OCI-LY1 (cell line): ENCODE results near the gene PRDM15.
"Not testable (repeated sequence)": the region's sequence is repeated elsewhere in the genome, so short reads cannot be mapped to it uniquely, and the experiment has no call there.

ENCODE experiments used
- H2AFZ ChIP-seq: fragments of 200-600 bp; sonication (generic), shearing (Covaris generic); 2 replicates; pipeline ENCODE4 v1.6.0; 2014; ENCODE audit warnings: antibody characterized with exemption, mild to moderate bottlenecking, low read length
- H3F3A ChIP-seq: fragments of 200-600 bp; sonication (generic), shearing (Covaris generic); 2 replicates; pipeline ENCODE4 v1.6.0; 2014; ENCODE audit warnings: mild to moderate bottlenecking, antibody characterized with exemption, low read length, moderate library complexity; ENCODE audit not compliant: insufficient read depth
- H3K27ac ChIP-seq: fragments of 200-600 bp; sonication (generic); 2 replicates; pipeline ENCODE4 v1.5.1; 2014; ENCODE audit warnings: low read length, mixed run types, mild to moderate bottlenecking, low read depth; ENCODE audit not compliant: poor library complexity, severe bottlenecking
- H3K27me3 ChIP-seq: fragments of 200-600 bp; sonication (generic); 2 replicates; pipeline ENCODE4 v1.6.0; 2014; ENCODE audit warnings: antibody characterized with exemption, mild to moderate bottlenecking, low read length, moderate library complexity; ENCODE audit not compliant: insufficient read depth
- H3K36me3 ChIP-seq: fragments of 200-600 bp; sonication (generic); 2 replicates; pipeline ENCODE4 v1.6.1; 2014; ENCODE audit warnings: mild to moderate bottlenecking, antibody characterized with exemption, low read length, moderate library complexity, mixed read lengths; ENCODE audit not compliant: insufficient read depth
- H3K4me1 ChIP-seq: fragments of 200-600 bp; sonication (generic); 2 replicates; pipeline ENCODE4 v1.5.1; 2014; ENCODE audit warnings: mild to moderate bottlenecking, low read length, moderate library complexity; ENCODE audit not compliant: insufficient read depth, severe bottlenecking
- H3K4me2 ChIP-seq: fragments of 200-600 bp; sonication (generic), shearing (Covaris generic); 2 replicates; pipeline ENCODE4 v1.6.1; 2014; ENCODE audit warnings: low read length
- H3K4me3 ChIP-seq: fragments of 200-600 bp; sonication (generic); 2 replicates; pipeline ENCODE4 v1.5.1; 2014; ENCODE audit warnings: low read length, low read depth, mild to moderate bottlenecking, mixed read lengths; ENCODE audit not compliant: poor library complexity, severe bottlenecking
- H3K79me2 ChIP-seq: fragments of 200-600 bp; shearing (Covaris generic); 2 replicates; pipeline ENCODE4 v1.6.1; 2016; ENCODE audit warnings: mixed run types, low read length, mixed read lengths; ENCODE audit not compliant: insufficient read depth
- H3K9ac ChIP-seq: fragments of 200-600 bp; sonication (generic), shearing (Covaris generic); 2 replicates; pipeline ENCODE4 v1.6.1; 2014; ENCODE audit warnings: mild to moderate bottlenecking, low read length, mixed read lengths
- H3K9me2 ChIP-seq: fragments of 200-600 bp; sonication (generic), shearing (Covaris generic); 2 replicates; pipeline ENCODE4 v1.6.1; 2014; ENCODE audit warnings: low read depth, mild to moderate bottlenecking, low read length, mixed read lengths
- H3K9me3 ChIP-seq: fragments of 200-600 bp; shearing (Covaris generic); 2 replicates; pipeline ENCODE4 v1.6.1; 2014; ENCODE audit warnings: low read length, mixed read lengths
- H4K20me1 ChIP-seq: fragments of 200-600 bp; sonication (generic), shearing (Covaris generic); 2 replicates; pipeline ENCODE4 v1.6.0; 2016; ENCODE audit warnings: mild to moderate bottlenecking, low read length; ENCODE audit not compliant: insufficient read depth
- CTCF ChIP-seq: fragments of 200-600 bp; sonication (generic), shearing (Covaris generic); IDR thresholded peaks from 2 replicates; pipeline ENCODE4 v1.5.1; 2017; ENCODE audit warnings: mild to moderate bottlenecking, antibody characterized with exemption, low read length, moderate library complexity, mixed read lengths
- EZH2 ChIP-seq: fragments of 200-600 bp; sonication (generic), shearing (Covaris generic); IDR thresholded peaks from 2 replicates; pipeline ENCODE4 v1.8.0; 2017; ENCODE audit warnings: borderline replicate concordance, mixed run types, mild to moderate bottlenecking, antibody characterized with exemption, low read length, moderate library complexity, mixed read lengths

PRDM15 gene

GRCh38 chr21:41786509-41786987 lies 92.6 kb downstream of the PRDM15 start:
- H3K9ac ChIP-seq = no peak overlapping the region
- H2AFZ ChIP-seq = no peak overlapping the region
- TF ChIP-seq CTCF (no peak), EZH2 (no peak)
- no peaks in the 10 kb centered on the region for H4K20me1 ChIP-seq
- H3K4me1 ChIP-seq = no peaks in the 10 kb centered on the region
- no peaks in the 10 kb centered on the region for H3K27me3 ChIP-seq
- no peak overlapping the region for H3K4me3 ChIP-seq
- H3K4me2 ChIP-seq = no peak overlapping the region
- no peak overlapping the region for H3K27ac ChIP-seq
- no peaks in the 10 kb centered on the region for H3K9me3 ChIP-seq
- no peaks in the 10 kb centered on the region for H3K9me2 ChIP-seq
- H3F3A ChIP-seq = no peaks in the 10 kb centered on the region
- no peaks in the 10 kb centered on the region for H3K79me2 ChIP-seq
- no peaks in the 10 kb centered on the region for H3K36me3 ChIP-seq

- H3K9me2 ChIP-seq, H2AFZ ChIP-seq, H3K27me3 ChIP-seq, H3K27ac ChIP-seq, H3K9ac ChIP-seq, H4K20me1 ChIP-seq, H3K36me3 ChIP-seq, H3K4me3 ChIP-seq, H3K4me1 ChIP-seq, H3K79me2 ChIP-seq, H3K4me2 ChIP-seq, H3F3A ChIP-seq, H3K9me3 ChIP-seq: not testable (repeated sequence)
Measured at GRCh38 chr21:41785262-41785661, 93.9 kb downstream of the PRDM15 start.

- H4K20me1 ChIP-seq = no peaks in the 10 kb centered on the region
- H3K9me2 ChIP-seq = no peaks in the 10 kb centered on the region
- H3K4me2 ChIP-seq = no peak overlapping the region
- no peaks in the 10 kb centered on the region for H3K4me1 ChIP-seq
- H3K27ac ChIP-seq = no peak overlapping the region
- H3K36me3 ChIP-seq = no peaks in the 10 kb centered on the region
- no peak overlapping the region for H2AFZ ChIP-seq
- no peak overlapping the region for H3K4me3 ChIP-seq
- no peaks in the 10 kb centered on the region for H3K9me3 ChIP-seq
- no peaks in the 10 kb centered on the region for H3F3A ChIP-seq
- H3K27me3 ChIP-seq = no peaks in the 10 kb centered on the region
- H3K79me2 ChIP-seq = no peaks in the 10 kb centered on the region
- no peak overlapping the region for H3K9ac ChIP-seq
- TF ChIP-seq CTCF = no peak
- no peak for TF ChIP-seq EZH2
Measured at GRCh38 chr21:41784456-41785102, 94.6 kb downstream of the PRDM15 start.
